Adipose tissue (tissue), 3 donors: Measurements from ENCODE around the gene COMMD3. TPM values are rescaled to one million over a fixed set of nuclear protein-coding genes. Genes with fewer than 3 reads are reported as not detected.
"Not testable (repeated sequence)": the region's sequence is repeated elsewhere in the genome, so short reads cannot be mapped to it uniquely, and the experiment has no call there.

Experiments
- H3K27ac ChIP-seq: one replicate; pipeline ENCODE4 v1.5.1; 2013; ENCODE audit warnings: low read depth, low read length
- WGBS, 3 donors: extraction: QIAGEN DNeasy Blood & Tissue Kit; methylation state at CpG; one replicate each; pipeline ENCODE4 v1.1.7; 2013; 5-methylcytosine and 5-hydroxymethylcytosine counted together
- polyA plus RNA-seq, 3 donors: library from polyadenylated mRNA; stranded (reverse); fragments of 200-250 nt; gene quantifications; one replicate each; pipeline ENCODE4 v1.2.3, GENCODE V29; 2013
- donor health status: healthy with polysubstance abuse.
- donor health status: Bipolar disorder and iron deficiency.
- donor health status: healthy.

Gene COMMD3
- polyA plus RNA-seq: 10 to 100 TPM; 30.2 to 65.8 (median 48.4) TPM

DNA sequence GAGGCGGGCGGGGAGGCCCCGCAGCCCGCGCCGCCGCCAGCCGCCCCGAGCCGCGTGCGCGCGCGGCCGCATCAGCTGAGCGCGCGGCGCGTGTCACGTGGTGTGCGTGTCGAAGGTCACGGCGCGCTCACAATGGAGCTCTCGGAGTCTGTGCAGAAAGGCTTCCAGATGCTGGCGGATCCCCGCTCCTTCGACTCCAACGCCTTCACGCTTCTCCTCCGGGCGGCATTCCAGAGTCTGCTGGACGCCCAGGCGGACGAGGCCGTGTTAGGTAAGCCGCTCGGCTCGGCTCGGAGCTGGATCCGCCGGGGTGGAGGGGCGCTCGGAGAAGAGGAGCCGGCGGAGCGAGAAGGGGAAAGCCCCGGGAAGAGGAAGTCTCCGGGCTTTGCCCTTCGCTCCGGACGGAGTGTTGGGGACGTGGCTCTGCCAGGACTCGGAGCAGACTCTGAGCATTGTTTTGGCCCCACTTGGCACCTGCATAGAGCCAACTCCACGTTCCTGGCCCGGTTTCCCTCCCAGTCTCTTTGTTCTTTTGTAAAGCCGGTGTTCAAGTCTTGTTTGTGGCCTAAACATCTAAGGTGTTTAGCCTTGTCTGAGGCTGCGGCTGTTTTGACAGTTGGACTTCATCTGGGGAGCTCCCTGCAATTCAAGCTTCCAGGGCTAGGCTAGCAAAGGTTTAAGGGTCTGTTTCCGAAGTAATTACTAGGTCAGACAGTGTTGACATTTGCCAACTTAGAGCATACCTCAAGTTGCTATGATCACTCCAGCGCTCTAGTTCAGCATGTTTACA, at the start of gene COMMD3:
Gene COMMD3 (plus strand): TSS at position 103 of the 790 bp plus-strand sequence. CDS start 30 bp downstream, at position 133.
- WGBS, 3 donors: 0% methylated on average over 47 to 63 of the region's 63 CpGs
- peak within 1 kb of the TSS; percentile 73 for H3K27ac ChIP-seq

DNA sequence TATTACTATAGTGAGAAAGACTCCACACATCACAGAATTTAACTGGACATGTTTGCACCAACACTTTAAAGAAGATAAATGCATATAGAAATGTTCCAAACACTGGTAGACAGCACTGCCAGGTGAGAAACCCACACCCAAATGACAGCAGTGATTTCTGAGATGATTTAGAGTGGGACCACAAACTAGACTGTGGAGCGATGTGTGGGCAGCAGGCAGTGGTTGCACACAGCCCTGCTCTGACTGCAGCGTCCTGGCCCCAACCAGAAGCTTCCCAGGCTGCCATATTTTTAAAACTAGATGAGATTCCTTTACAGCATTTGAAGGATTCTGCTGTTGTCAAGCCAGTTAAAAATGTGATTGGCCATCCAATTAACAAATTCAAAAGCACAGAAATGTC, 47.7 kb upstream of the COMMD3 start:
- 61 to 92% (median 80%) methylated on average over 2 of the region's 2 CpGs for WGBS, 3 donors
- no peak overlapping the region for H3K27ac ChIP-seq

DNA sequence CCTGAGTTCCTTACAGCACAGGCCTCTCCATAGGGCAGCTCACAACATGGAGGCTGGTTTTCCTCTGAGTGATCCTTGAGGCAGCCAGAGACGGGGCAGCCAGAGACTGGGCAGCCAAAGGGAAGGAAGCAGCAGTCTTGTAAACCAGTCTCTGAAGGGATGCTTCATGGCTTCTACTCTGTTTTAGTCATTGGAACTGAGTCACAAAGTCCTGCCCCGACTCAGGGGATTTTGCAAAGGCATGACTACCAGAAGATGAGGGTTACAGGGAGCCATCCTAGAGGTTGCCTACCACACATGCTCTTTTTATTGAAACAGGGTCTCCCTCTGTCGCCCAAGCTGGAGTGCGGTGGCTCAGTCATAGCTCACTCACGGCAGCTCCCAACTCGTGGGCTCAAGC, 44.4 kb upstream of the COMMD3 start:
- no peak overlapping the region for H3K27ac ChIP-seq
- WGBS, 3 donors: 90 to 93% (median 91%) methylated on average over 6 of the region's 6 CpGs

DNA sequence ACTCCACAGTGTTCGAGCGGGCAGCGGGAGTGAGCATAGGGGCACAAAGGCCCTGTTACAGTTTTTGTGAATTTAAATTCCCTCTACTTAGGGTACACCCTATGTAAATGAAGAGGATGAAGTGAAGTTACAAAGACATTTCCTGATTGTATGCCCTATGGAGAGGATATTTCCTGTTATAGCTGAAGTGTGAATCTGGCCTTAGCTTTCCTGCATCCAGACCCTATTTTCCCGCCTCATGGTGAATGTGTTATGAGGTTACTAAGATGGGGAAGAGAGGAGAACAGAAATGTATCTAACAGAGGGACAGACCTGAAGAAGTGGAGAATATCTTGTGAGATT, 37.8 kb upstream of the COMMD3 start:
- 95 to 99% (median 96%) methylated on average over 4 of the region's 4 CpGs for WGBS, 3 donors
- H3K27ac ChIP-seq: no peak overlapping the region

DNA sequence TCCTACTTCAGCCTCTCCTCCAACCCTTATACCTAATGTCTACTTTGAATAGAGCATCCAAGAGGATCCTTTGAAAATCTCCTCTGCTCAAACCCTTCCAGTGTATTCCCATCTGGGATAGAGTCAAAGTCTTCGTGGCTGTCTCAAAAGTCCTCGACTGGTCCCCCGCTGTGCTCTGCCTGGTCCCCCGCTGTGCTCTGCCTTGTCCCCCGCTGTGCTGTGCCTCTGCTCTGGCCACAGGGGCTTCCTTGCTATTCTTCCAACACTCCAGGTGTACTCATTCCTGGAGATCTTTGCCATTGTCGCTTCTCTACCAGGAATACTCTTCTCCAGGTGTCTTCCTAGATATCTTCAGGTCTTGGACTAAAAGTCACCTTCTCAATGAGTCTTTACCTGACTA, 36.1 kb upstream of the COMMD3 start:
- WGBS, 3 donors: 55 to 65% (median 64%) methylated on average over 6 of the region's 6 CpGs
- no peak overlapping the region for H3K27ac ChIP-seq

DNA sequence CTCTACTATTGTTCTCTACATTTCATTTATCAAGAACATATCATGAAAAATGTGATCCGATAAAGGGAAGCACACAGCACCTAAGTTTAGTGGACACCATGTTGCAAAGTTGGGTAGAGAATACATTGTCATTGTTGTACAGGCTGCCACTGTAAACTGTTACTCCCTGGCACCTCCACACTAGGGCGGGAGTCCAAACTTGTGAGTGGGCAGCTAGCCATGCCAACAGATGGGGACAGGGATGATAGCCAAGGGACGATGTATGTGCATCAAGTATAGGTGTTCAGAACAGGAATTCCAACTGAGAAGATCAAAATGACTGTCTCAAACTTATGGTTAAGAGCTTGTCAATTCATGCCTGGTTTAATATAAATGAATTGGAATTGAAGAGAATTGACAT, 31.1 kb upstream of the COMMD3 start:
- 72 to 94% (median 82%) methylated on average over 3 of the region's 3 CpGs for WGBS, 3 donors
- H3K27ac ChIP-seq: no peak overlapping the region

DNA sequence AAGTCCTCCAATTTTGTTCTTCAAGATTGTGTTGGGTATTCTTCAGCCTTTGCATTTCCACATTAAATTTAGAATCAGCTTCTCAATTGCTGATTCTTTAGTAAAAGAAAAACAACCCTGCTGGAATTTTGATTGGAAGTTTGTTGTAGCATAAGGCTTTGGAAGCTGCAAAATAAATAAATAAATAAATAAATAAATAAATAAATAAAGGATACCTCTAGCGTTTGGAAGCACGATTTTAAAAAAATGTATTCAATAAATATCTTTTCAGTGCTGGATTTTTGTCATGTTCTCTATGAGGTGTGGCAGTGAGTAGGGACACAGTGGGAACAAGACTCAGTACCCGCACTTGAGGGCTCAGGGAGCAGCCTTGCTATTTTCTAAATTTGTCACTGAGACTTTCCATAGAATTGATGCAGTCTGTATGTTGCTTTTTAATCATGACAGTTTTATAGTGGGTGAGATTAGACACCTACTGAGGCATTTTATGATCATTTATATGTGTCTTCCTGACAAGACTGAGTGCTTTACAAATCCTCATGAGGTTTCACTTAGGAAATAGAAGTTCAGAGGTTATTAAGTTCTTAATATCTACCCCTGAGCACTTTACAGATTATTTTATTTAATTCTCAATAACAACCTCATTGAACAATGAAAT, 22.3 kb upstream of the COMMD3 start:
- WGBS, 3 donors: 89 to 90% (median 90%) methylated on average over 3 of the region's 3 CpGs
- H3K27ac ChIP-seq: no peak overlapping the region

DNA sequence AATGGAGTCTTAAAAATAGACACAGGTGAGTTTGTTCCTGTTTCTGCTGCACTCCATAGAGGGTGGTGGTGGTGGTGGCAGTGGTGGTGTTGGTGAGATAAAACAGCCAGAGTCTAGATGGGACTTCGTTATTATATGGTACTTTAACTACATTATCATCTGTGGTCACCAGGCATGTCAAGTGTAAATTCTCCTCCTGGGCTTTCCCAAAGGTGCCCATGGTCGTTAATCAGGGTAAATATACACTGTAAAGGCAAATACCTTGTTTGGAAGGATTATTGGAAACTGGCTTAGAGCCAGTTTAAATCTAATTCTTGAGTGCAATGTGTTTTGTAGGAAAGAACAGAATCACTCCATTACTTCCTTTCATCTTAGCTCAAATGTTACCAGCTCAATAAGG, 21.5 kb upstream of the COMMD3 start:
- no peak overlapping the region for H3K27ac ChIP-seq
- WGBS, 3 donors: 26 to 52% (median 46%) methylated on average over 2 of the region's 2 CpGs

DNA sequence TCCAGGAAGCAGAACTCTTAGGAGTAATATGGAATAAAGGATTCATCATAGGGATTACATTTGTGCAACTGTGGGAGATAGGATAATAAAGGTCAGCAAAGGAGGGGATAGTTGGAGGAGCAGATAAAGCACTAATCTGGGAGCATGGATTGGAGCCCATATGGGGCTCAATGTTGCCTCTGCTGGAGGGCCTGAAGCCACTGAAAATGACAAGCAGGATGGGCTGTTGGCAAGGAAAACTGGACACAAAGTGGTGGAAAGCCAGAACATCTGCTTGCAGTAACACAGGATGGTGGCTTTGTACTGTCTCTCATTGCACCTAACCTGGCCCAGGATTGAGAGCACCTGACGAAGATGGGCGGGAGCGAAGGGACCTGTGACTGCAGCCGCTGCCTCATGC, 15.0 kb upstream of the COMMD3 start:
- 96 to 97% (median 96%) methylated on average over 4 of the region's 4 CpGs for WGBS, 3 donors
- no peak overlapping the region for H3K27ac ChIP-seq

DNA sequence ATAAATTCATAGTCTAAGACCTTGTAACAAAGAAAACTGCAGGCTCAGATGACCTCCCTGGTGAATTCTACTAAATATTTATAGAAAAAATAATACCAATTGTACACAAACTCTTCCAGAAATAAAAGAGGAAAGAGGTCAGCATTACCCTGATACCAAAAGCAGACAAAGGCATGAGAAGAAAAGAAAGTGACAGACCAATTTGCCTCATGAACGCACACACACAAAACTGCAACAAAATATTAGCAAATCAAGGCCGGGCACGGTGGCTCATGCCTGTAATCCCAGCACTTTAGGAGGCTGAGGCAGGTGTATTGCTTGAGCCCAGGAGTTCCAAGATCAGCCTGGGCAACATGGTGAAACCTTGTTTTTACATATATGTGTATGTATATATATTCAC, 12.7 kb upstream of the COMMD3 start:
- 95 to 98% (median 97%) methylated on average over 3 of the region's 3 CpGs for WGBS, 3 donors
- H3K27ac ChIP-seq: no peak overlapping the region

DNA sequence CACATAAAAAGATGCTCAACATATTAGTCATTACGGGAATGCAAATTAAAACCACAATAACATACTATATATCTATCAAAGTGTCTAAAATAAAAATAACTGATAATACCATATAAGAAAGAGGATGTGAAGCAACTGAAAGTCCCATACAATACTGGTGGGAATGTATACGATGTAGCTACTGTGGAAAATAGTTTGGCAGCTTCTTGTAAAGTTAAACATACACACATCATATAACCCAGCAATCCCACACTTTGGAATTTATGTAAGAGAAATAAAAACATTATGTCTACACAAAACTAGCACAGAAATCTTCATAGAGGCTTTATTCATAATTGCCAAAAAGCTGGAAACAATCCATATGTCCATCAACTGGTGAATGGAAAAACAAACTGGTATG, 10.5 kb upstream of the COMMD3 start:
- 80 to 87% (median 80%) methylated on average over 2 of the region's 2 CpGs for WGBS, 3 donors
- H3K27ac ChIP-seq: no peak overlapping the region

DNA sequence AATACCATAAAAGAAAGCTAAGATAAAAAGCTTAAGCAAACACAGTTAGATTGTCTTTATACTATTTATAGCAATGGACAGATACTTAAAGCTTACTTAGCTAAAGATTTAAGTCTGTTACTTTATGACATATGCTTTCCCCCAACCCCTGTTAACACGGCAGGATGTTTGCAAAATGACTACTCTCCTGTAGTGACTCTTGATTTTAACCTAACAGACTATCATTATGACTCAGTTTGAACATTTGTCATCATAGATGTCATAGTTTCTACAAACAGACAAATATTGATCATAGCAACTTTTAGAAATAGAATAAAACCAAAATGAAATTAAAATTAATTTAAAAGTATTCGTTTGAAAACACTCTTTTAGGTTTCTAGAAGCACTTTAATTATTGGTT, 7.8 kb upstream of the COMMD3 start:
- no peak overlapping the region for H3K27ac ChIP-seq
- WGBS, 3 donors: 75 to 86% (median 84%) methylated on average over 2 of the region's 2 CpGs

DNA sequence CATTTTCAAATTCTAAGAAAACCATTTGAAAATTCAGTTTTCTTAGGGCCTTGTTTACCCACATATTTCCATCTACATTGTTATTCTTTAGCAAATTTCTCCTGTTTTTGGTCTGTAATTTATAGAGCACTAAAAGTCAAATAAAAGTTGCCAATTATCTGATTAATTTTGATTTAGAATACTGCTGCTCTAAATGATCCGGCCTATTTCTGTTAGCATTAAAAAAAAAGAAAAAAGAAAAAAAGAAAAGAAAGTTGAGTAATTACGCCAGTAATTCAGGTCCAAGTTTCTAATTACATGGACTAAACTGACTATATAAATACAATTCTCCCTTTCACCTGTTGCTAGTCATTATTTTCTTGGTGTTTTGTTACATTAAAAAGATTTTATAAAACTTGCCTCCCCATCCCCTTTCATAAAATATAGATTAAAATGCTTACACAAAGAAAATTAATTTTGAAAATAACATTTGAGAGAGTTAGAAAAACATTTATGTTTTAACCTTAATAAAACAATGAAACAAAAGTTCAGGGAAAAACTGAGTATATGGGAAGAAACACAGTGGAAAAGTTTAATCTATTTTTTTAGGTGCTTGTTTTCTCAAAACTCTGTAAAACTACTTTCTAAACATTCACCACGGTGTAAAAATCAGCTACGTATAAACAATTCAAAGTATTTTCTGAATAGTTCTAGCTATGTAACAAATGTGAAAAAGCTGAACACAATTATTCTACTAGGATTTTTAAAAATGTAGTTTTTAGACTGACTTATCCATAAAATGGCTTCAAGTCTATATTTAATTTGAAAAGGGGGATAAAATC, 6.8 kb upstream of the COMMD3 start:
- H3K27ac ChIP-seq: no peak overlapping the region
- WGBS, 3 donors: 95 to 98% (median 97%) methylated on average over 4 of the region's 4 CpGs

DNA sequence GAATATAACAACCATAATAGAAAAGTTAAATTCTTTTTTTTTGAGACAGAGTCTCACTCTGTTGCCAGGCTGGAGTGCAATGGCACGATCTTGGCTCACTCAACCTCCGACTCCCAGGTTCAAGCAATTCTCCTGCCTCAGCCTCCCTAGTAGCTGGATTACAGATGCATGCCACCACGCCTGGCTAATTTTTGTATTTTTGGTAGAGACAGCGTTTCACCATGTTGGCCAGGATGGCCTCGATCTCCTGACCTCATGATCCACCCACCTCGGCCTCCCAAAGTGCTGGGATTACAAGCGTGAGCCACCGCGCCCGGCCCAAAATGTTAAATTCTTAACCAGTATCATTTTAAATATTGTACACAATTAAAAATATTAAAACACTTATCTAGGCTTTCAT, 6.2 kb upstream of the COMMD3 start:
- WGBS, 3 donors: 95 to 97% (median 97%) methylated on average over 10 of the region's 10 CpGs
- not testable (repeated sequence) for H3K27ac ChIP-seq

DNA sequence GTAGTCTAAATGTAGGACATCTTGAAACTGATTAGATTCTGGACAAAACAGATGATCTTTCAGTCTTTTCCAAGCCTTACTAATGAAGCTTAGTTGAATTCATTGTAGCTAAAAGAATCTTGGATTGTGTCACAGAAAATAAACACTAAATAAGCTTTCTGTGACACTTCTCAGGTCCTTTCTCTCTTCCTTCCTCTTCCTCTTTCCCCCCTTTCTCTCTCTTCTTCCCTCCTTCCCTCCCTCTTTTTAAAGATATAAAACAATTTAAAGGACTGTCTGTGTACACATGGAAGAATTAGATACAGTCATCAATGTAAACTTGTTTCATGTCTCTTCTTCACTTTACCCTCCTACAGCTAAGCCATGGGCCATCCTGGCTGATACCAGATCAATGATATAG, 5.3 kb upstream of the COMMD3 start:
- no peak overlapping the region for H3K27ac ChIP-seq

DNA sequence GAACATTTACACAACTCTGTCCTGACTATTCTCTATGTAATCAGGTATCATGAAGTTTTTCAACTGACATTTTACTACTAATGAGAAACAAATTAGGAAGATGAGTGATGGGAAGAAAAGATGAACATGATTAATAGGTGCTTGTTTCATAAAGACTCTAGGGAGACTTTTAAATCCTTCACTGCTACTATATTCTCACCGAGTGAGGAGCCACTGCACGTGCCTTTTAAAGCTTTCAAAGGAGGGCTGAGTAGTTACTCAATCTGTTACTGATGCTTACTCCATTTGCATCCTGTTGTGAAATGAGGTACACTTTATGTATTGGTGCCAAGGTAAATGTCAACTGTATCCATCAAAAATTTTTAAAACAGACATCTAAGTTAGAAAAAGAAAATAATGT, 1.3 kb upstream of the COMMD3 start:
- H3K27ac ChIP-seq: no peak overlapping the region
- 47 to 77% (median 56%) methylated on average over 2 of the region's 2 CpGs for WGBS, 3 donors

DNA sequence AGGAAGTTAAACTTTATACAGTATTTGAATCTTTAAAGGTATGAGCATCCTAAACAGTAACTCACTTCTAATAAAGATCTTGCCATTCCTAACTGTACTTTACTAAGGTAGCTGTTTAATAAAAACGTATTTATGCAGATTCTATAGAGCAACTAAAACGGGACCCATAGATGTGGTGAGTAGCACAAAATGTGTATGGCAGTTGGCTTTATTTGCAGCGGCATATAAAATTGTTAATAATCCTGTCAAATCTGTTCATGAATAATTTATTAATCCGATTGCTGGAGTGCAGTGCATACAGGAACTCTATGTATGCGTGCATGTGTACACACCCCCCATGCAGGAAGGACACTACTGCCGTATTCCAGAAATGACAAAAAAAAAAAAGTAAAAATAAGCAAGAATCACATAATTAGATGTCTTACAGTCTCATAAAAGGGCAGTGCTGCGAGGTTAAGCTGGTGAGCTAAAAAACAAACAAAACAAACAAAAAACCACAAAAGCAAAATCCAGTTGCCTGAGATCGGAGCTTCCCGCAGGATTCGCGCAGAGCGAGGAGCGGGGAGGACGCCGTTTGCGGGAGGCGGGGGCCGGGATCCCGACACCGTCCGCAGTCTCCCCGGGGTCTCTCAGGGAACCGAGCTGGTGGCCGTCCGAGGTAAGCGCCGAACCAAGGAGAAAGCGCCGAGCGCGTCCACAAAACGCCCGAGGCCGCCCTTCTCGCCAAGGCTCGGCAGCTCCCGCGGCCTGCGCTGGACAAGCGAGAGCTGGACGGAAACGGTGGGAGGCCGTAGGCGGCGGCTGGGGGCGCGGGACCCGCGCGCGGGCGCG, 518 bp upstream of the COMMD3 start:
- WGBS, 3 donors: 1% methylated on average over 51 to 53 of the region's 53 CpGs
- peak overlapping the region; percentile 73 for H3K27ac ChIP-seq

DNA sequence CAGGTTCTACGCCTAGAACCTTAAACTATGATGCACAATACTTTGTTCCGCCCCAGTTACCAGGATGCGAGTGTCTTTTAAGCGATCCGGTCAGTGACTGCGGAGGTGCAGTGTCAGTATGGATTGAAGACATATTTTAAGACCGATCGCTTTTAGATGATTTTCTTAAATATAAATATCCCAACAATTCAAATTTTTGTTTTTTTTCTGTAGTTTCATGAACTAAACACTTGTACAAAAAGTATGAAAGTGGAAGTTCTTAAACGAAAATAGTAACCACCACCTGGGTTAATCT, 835 bp downstream of the COMMD3 start:
- H3K27ac ChIP-seq: no peak overlapping the region
- 9 to 15% (median 13%) methylated on average over 9 of the region's 9 CpGs for WGBS, 3 donors
